ENCODE measurements around the gene SELENOF. TPM values are rescaled to one million over a fixed set of nuclear protein-coding genes. Genes with fewer than 3 reads are reported as not detected.

The SELENOF gene
- 175 TPM for total RNA-seq (2021; ENCODE audit: unreplicated experiment)
- 89.7 and 108 TPM in 2 replicates for polyA plus RNA-seq (2012)
- Bru-seq, nascent RNA = percentile 94 among the genes with signal in this experiment
- percentile 91 among the genes with signal in this experiment for BruChase-seq, experiment 1, labeled RNA remaining after a 6-hour chase
- BruChase-seq, experiment 2, labeled RNA remaining after a 2-hour chase = percentile 84 among the genes with signal in this experiment
- long read RNA-seq, transcript SELENOF-201 (5 exons, 1,781 nt) = major isoform, 147 of 197 reads
- long read RNA-seq, transcript SELENOF-202 (4 exons, 1,220 nt) = minor isoform, 13 of 197 reads
- long read RNA-seq, partial matches to known transcripts = 0 of 197 reads
- long read RNA-seq, other reads (novel, unspliced or antisense) = 33 of 197 reads

DNA sequence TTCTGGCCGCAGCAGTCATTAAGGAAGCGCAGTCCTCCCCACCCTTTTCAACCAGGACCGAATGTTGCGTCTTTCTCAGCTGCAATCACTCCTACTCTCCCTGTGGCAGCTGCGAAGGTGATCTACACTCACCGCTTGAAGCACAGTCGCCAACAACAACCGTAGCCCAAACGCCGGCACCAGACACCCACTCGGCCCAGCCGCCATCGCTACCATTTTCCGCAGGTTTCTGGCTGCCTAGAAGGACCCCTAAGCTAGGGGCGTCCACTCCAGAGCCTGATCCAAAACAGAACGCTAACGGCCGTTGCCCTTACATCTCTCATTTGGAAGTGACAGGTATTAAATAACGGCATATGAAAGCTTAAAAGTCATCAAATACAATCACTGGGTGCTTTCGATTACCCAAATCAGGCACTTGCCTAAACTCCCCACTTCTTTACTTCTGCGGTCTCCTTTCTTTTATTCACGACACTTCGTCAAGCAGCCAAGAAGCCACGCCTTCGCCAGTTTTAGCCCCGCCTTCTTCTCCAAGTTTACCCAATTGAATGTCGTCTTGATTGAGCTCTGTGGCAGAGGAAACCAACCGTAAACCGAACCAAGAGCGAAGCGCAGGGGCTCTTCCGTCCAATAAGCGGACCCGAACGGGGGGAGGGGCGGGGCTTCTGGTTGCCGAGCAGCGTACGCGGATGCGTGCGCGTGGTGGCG lies at the start of gene SELENOF:
Gene SELENOF (minus strand): TSS at position 231 of the 705 bp plus-strand sequence. CDS start 15 bp downstream, at position 216.
- no peaks in the 10 kb centered on the region for H3K9me2 ChIP-seq (ENCODE audit: insufficient read depth)
- no peaks in the 10 kb centered on the region for H3K36me3 ChIP-seq (ENCODE audit: control insufficient read depth in 1 of 2, insufficient read depth in 2 of 2, low read length in 2 of 2)
- peak within 1 kb of the TSS; percentile 92 to 94 for H3K4me3 ChIP-seq (replicated peaks in 1 of 2; ENCODE audit: low read depth in 1 of 2, low read length in 2 of 2)
- no peaks in the 10 kb centered on the region for H4K20me1 ChIP-seq (ENCODE audit: insufficient read depth)
- no TSS peak for BruUV-seq (replicated peaks)
- no peaks in the 10 kb centered on the region for H3K9me3 ChIP-seq (ENCODE audit: control insufficient read depth in 1 of 2, insufficient read depth in 1 of 2, low read depth in 1 of 2, low read length in 2 of 2)
- intact Hi-C loops (cut with micrococcal nuclease) = no loop called here
- H3K4me1 ChIP-seq (ENCODE audit: control insufficient read depth in 1 of 2, insufficient read depth in 2 of 2, low read length in 2 of 2) = peaks cover 11 to 21% of the 10 kb centered on the region in 2 experiments; a peak in 3 of 4 replicates
- DNase-seq (ENCODE audit: low read depth, low spot score) = peak; percentile 100
- no peaks in the 10 kb centered on the region for H3K27me3 ChIP-seq (ENCODE audit: insufficient read depth, low read length)
- ATAC-seq = peak; percentile 95
- peak within 1 kb of the TSS; percentile 79 for H2AFZ ChIP-seq (ENCODE audit: low read depth, low read length, poor library complexity, severe bottlenecking)
- ChIA-PET RAD21 (ENCODE audit: low non-redundant PET in 1 of 2, low total read pairs in 2 of 2, uncharacterized antibody in 2 of 2, unreplicated experiment in 2 of 2) (interaction anchor here in 1 of 2 experiments (0.6 to 0.7 kb wide), 3 partner anchors 16 to 140 kb away, joined by 4 to 6 read pairs (median 4); no protein-coding TSS in a partner anchor), POLR2A (interaction anchor here (0.9 to 1.3 kb wide), 6 partner anchors 10 to 210 kb away, joined by 3 to 7 read pairs (median 4); partner anchors contain the start of gene SH3GLB1), CTCF (interaction anchor here (0.6 to 1.0 kb wide), 4 partner anchors 26 to 172 kb away, joined by 3 to 4 read pairs (median 4); no protein-coding TSS in a partner anchor)
- H3K9ac ChIP-seq (ENCODE audit: low read length) = peak within 1 kb of the TSS; percentile 95
- H3K27ac ChIP-seq (ENCODE audit: low read depth, low read length) = peak within 1 kb of the TSS; percentile 72
- peaks cover 89% of the 10 kb centered on the region for H3K79me2 ChIP-seq (ENCODE audit: insufficient read depth, low read length)
- peak within 1 kb of the TSS; percentile 96 for H3K4me2 ChIP-seq (ENCODE audit: low read length)
- TF ChIP-seq, protein P1, sequence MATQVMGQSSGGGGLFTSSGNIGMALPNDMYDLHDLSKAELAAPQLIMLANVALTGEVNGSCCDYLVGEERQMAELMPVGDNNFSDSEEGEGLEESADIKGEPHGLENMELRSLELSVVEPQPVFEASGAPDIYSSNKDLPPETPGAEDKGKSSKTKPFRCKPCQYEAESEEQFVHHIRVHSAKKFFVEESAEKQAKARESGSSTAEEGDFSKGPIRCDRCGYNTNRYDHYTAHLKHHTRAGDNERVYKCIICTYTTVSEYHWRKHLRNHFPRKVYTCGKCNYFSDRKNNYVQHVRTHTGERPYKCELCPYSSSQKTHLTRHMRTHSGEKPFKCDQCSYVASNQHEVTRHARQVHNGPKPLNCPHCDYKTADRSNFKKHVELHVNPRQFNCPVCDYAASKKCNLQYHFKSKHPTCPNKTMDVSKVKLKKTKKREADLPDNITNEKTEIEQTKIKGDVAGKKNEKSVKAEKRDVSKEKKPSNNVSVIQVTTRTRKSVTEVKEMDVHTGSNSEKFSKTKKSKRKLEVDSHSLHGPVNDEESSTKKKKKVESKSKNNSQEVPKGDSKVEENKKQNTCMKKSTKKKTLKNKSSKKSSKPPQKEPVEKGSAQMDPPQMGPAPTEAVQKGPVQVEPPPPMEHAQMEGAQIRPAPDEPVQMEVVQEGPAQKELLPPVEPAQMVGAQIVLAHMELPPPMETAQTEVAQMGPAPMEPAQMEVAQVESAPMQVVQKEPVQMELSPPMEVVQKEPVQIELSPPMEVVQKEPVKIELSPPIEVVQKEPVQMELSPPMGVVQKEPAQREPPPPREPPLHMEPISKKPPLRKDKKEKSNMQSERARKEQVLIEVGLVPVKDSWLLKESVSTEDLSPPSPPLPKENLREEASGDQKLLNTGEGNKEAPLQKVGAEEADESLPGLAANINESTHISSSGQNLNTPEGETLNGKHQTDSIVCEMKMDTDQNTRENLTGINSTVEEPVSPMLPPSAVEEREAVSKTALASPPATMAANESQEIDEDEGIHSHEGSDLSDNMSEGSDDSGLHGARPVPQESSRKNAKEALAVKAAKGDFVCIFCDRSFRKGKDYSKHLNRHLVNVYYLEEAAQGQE (IDR thresholded peaks at IDR 0.05; ENCODE audit: low read depth) = no peak
- TF ChIP-seq, protein P2, sequence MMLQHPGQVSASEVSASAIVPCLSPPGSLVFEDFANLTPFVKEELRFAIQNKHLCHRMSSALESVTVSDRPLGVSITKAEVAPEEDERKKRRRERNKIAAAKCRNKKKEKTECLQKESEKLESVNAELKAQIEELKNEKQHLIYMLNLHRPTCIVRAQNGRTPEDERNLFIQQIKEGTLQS (IDR thresholded peaks at IDR 0.05) = no peak
- TF ChIP-seq EZH2phosphoT487 (IDR thresholded peaks at IDR 0.05; ENCODE audit: borderline replicate concordance) = no peak
- no peak for TF ChIP-seq FOSL1 (IDR thresholded peaks at IDR 0.05; ENCODE audit: low read depth)
- TF ChIP-seq EGR1 (IDR thresholded peaks at IDR 0.05; ENCODE audit: low read depth) = no peak
- TF ChIP-seq ZNF274 (IDR thresholded peaks at IDR 0.05; ENCODE audit: low read depth, low read length) = no peak
- TF ChIP-seq RAD21 (IDR thresholded peaks at IDR 0.05; ENCODE audit: low read depth) = no peak
- peak; percentile 97 for TF ChIP-seq POLR2AphosphoS5 (IDR thresholded peaks at IDR 0.05; ENCODE audit: low read depth, low read length)
- no peak for TF ChIP-seq CEBPB (IDR thresholded peaks at IDR 0.05; ENCODE audit: low read depth)
- TF ChIP-seq TCF7L2 (IDR thresholded peaks at IDR 0.05; ENCODE audit: borderline replicate concordance, extremely low read depth, insufficient read depth, insufficient read length) = peak; percentile 78
- TF ChIP-seq, protein P3, sequence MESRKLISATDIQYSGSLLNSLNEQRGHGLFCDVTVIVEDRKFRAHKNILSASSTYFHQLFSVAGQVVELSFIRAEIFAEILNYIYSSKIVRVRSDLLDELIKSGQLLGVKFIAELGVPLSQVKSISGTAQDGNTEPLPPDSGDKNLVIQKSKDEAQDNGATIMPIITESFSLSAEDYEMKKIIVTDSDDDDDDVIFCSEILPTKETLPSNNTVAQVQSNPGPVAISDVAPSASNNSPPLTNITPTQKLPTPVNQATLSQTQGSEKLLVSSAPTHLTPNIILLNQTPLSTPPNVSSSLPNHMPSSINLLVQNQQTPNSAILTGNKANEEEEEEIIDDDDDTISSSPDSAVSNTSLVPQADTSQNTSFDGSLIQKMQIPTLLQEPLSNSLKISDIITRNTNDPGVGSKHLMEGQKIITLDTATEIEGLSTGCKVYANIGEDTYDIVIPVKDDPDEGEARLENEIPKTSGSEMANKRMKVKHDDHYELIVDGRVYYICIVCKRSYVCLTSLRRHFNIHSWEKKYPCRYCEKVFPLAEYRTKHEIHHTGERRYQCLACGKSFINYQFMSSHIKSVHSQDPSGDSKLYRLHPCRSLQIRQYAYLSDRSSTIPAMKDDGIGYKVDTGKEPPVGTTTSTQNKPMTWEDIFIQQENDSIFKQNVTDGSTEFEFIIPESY (IDR thresholded peaks at IDR 0.05; ENCODE audit: extremely low read depth, insufficient replicate concordance, low read length) = no peak
- peak; percentile 92 for TF ChIP-seq POLR2A (IDR thresholded peaks at IDR 0.05; ENCODE audit: borderline replicate concordance, extremely low read depth, insufficient read depth, insufficient read length)
- TF ChIP-seq, protein P4, sequence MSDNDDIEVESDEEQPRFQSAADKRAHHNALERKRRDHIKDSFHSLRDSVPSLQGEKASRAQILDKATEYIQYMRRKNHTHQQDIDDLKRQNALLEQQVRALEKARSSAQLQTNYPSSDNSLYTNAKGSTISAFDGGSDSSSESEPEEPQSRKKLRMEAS (IDR thresholded peaks at IDR 0.05) = peak; percentile 38; the same call in 1 of the 2 replicates
- no peak for TF ChIP-seq EZH2 (IDR thresholded peaks at IDR 0.05)
- peak; percentile 94 for TF ChIP-seq YY1 (IDR thresholded peaks at IDR 0.05; ENCODE audit: extremely low read depth, insufficient replicate concordance, low read depth, low read length)
- TF ChIP-seq ELF1 (IDR thresholded peaks at IDR 0.05; ENCODE audit: borderline replicate concordance, low read depth) = no peak
- TF ChIP-seq SIN3A (IDR thresholded peaks at IDR 0.05; ENCODE audit: low read depth) = peak; percentile 77
- peak; percentile 86 for TF ChIP-seq SP1 (IDR thresholded peaks at IDR 0.05; ENCODE audit: low read depth)
